Endothelial cell (in vitro differentiated cells): Measurements from ENCODE around the gene SLC9A9. TPM values are rescaled to one million over a fixed set of nuclear protein-coding genes. Genes with fewer than 3 reads are reported as not detected.

Experiments
- DNase-seq: peaks from one replicate; pipeline ENCODE4 v3.0.0; 2021; ENCODE audit warnings: low spot score
- H3K27ac Mint-ChIP-seq: one replicate; pipeline ENCODE4 v1.8.0; 2021; ENCODE audit warnings: mixed read lengths, inconsistent platforms; ENCODE audit not compliant: unreplicated experiment
- H3K27me3 Mint-ChIP-seq: one replicate; pipeline ENCODE4 v1.8.0; 2021; ENCODE audit warnings: mild to moderate bottlenecking, moderate library complexity, mixed read lengths, inconsistent platforms; ENCODE audit not compliant: unreplicated experiment
- H3K36me3 Mint-ChIP-seq: one replicate; pipeline ENCODE4 v1.8.0; 2021; ENCODE audit warnings: mild to moderate bottlenecking, low read depth, mixed read lengths, inconsistent platforms; ENCODE audit not compliant: unreplicated experiment
- H3K4me1 Mint-ChIP-seq: one replicate; pipeline ENCODE4 v1.8.0; 2021; ENCODE audit warnings: mild to moderate bottlenecking, mixed read lengths, inconsistent platforms; ENCODE audit not compliant: unreplicated experiment
- H3K4me3 Mint-ChIP-seq: one replicate; pipeline ENCODE4 v1.8.0; 2021; ENCODE audit warnings: mild to moderate bottlenecking, mixed read lengths, inconsistent platforms; ENCODE audit not compliant: unreplicated experiment
- H3K9me3 Mint-ChIP-seq: one replicate; pipeline ENCODE4 v1.8.0; 2021; ENCODE audit warnings: mixed read lengths, inconsistent platforms; ENCODE audit not compliant: unreplicated experiment
- CTCF ChIP-seq: fragments of 200-600 bp; sonication (generic); IDR thresholded peaks from one replicate; pipeline ENCODE4 v1.5.0; 2021; ENCODE audit warnings: antibody characterized with exemption; ENCODE audit not compliant: unreplicated experiment
- total RNA-seq: library from RNA; stranded (reverse); fragmentation: NEBNext Ultra II Directional; extraction: Animal tissue kit (Norgen Biotek cat#: 25700); gene quantifications from one replicate; pipeline ENCODE4 v1.2.1, GENCODE V29; 2021; ENCODE audit not compliant: unreplicated experiment

Gene SLC9A9
- total RNA-seq, 1 donor from 2014 or later, result 7.9 TPM

GRCh38 chr3:143349455-143349854, 498.8 kb downstream of the SLC9A9 start:
- no peak for TF ChIP-seq CTCF
- no peak for DNase-seq
- peaks cover 5% of the 10 kb centered on the region for H3K27me3 Mint-ChIP-seq
- H3K36me3 Mint-ChIP-seq, result no peaks in the 10 kb centered on the region
- no peak overlapping the region for H3K4me3 Mint-ChIP-seq
- H3K27ac Mint-ChIP-seq, result no peak overlapping the region
- peaks cover 38% of the 10 kb centered on the region for H3K4me1 Mint-ChIP-seq
- H3K9me3 Mint-ChIP-seq, result no peaks in the 10 kb centered on the region

- Mint-ChIP-seq H3K36me3 (no peaks in the 10 kb centered on the region), H3K9me3 (no peaks in the 10 kb centered on the region), H3K4me3 (no peak overlapping the region), H3K27ac (no peak overlapping the region), H3K4me1 (peaks cover 34% of the 10 kb centered on the region), H3K27me3 (peaks cover 5% of the 10 kb centered on the region)
- no peak for TF ChIP-seq CTCF
- DNase-seq, result no peak
Measured at GRCh38 chr3:143348486-143349327, 499.6 kb downstream of the SLC9A9 start.

GRCh38 chr3:143344516-143345165, 503.6 kb downstream of the SLC9A9 start:
- H3K36me3 Mint-ChIP-seq, result no peaks in the 10 kb centered on the region
- no peak for DNase-seq
- H3K4me1 Mint-ChIP-seq, result peaks cover 12% of the 10 kb centered on the region
- no peak overlapping the region for H3K4me3 Mint-ChIP-seq
- no peak overlapping the region for H3K27ac Mint-ChIP-seq
- no peaks in the 10 kb centered on the region for H3K27me3 Mint-ChIP-seq
- no peaks in the 10 kb centered on the region for H3K9me3 Mint-ChIP-seq
- TF ChIP-seq CTCF, result no peak

GRCh38 chr3:143343944-143344343, 504.3 kb downstream of the SLC9A9 start:
- DNase-seq, result no peak
- Mint-ChIP-seq H3K9me3 (no peaks in the 10 kb centered on the region), H3K36me3 (no peaks in the 10 kb centered on the region), H3K4me3 (no peak overlapping the region), H3K27ac (no peak overlapping the region), H3K27me3 (no peaks in the 10 kb centered on the region), H3K4me1 (peaks cover 12% of the 10 kb centered on the region)
- no peak for TF ChIP-seq CTCF

GRCh38 chr3:143343031-143343430, 505.2 kb downstream of the SLC9A9 start:
- H3K36me3 Mint-ChIP-seq, result no peaks in the 10 kb centered on the region
- no peak for DNase-seq
- TF ChIP-seq CTCF, result no peak
- H3K4me1 Mint-ChIP-seq, result peaks cover 9% of the 10 kb centered on the region
- no peak overlapping the region for H3K4me3 Mint-ChIP-seq
- no peaks in the 10 kb centered on the region for H3K9me3 Mint-ChIP-seq
- no peaks in the 10 kb centered on the region for H3K27me3 Mint-ChIP-seq
- H3K27ac Mint-ChIP-seq, result peak overlapping the region; percentile 15
